Activated naive CD4-positive, alpha-beta T cell treated with Interleukin-2 at 50 U/mL for 16 hours (primary cell): ENCODE measurements around the gene NRXN3.

ENCODE experiments used
- DNase-seq: peaks from one replicate; pipeline ENCODE4 v3.0.0-alpha.2; 2020

The NRXN3 gene

GRCh38 chr14:79278286-79278797, 1108.2 kb downstream of the NRXN3 start:
- no peak for DNase-seq

- no peak for DNase-seq
Observed at GRCh38 chr14:79278798-79279644, 1108.8 kb downstream of the NRXN3 start.

DNA sequence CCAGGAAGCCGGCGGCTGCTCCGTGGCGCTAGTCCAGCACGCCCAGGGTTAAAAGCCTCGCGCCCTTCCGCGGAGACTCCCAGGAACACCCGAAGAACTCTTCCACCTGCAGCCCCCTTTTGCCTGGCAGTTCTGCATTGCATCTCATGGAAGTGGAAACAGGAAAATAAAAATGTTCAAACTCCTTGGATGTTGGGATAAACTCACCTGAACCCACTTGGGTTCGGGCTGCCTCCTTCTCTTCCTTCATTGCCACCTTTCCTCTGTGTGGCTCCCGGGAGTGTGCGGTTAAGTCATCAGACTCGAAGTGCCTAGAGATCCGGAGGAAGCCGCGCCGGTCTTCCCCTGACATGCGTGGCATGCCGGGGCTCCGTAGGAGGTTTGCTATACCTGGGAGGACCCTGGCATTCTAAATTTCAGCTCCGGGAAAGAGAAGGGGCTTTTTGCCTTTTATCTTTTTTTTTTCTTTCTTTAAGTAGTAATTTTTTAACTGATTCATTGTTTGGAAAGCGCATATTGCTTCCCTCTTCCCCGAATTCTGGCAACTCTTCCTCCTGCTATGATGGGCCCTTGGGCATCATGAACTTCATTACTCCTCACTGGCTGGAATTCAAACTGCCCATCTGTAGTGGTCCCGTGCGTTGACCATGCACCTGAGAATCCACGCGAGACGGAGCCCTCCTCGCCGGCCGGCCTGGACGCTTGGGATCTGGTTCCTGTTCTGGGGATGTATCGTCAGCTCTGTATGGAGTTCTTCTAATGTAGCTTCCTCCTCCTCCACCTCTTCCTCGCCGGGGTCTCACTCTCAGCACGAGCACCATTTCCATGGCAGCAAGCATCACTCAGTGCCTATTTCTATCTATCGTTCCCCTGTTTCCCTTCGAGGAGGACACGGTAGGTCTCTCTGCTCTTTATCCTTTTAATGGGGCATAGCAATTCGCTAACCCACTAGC, 1109.7 kb downstream of the NRXN3 start:
- no peak for DNase-seq

GRCh38 chr14:79281244-79282152, 1111.3 kb downstream of the NRXN3 start:
- DNase-seq = no peak

DNA sequence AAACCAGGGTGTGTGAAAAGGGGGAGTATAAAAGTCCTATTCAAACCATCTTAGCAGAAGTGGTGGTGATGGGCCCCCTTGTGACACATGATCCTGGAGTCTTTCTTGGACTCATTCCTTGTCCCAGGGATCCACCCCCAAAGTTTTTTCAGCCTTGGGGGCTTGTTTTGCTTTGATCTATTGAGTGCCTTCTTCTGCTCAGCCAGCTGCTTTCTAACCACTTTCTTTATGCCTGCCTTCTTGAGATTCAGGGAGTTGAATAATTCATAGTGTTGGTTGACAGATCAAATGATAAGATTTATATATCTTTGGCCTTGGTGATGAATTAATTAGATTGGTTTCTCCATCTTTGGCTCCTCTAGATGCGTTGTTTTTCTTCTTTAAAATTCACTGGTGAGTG, 1114.4 kb downstream of the NRXN3 start:
- DNase-seq = no peak

GRCh38 chr14:79285263-79285662, 1115.1 kb downstream of the NRXN3 start:
- DNase-seq = no peak

DNA sequence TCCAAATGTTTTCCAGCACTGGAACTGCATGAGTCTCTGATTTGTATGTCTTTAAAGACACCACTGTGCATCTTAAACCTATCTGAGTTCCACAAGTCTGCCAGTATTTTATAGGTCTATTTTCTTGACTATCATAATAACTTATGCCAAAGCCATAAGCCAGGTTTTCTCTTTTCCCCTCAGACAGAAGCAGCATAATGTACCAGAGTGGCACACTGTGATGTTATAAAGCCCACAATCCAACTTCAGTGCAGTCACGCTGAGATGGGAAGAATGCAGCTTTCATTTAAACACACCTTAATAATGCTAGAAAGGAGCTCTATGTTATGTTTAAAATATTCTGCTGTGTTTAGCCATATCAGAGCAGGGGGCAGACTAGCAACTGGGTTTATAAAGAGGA, 1117.8 kb downstream of the NRXN3 start:
- DNase-seq = no peak

DNA sequence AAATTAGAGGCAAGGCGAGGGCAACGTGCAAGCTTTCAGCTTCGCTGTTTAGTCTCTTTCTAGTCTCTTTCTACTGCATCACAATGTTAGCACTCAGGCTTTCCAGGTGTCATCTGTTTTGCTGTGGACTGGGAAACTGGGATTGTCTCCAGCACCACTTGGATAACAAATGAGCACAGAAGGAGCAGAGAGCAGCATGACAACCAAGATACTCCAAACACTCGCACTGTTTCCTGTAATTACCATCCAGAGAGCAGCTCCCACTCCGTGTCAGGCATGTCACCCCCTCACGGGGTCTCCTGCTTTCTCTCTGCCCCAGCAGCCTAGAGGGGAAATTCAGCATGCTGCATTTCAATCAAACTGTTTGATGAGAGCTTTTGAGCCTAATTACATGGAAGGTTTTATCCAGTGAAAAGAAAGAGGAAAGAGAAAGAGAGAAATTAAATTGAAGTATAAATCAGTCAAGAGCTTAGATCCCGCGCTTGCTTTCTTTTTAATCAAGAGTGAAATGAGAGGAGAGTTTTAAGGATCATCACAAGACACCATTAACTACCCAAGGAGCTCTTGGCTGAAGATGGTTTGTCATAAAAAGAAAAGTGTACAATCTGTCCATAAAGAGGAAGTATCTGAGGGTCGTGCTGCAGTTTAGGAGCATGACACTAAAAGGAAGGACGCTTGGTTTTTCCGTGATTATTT, 1123.5 kb downstream of the NRXN3 start:
- no peak for DNase-seq

DNA sequence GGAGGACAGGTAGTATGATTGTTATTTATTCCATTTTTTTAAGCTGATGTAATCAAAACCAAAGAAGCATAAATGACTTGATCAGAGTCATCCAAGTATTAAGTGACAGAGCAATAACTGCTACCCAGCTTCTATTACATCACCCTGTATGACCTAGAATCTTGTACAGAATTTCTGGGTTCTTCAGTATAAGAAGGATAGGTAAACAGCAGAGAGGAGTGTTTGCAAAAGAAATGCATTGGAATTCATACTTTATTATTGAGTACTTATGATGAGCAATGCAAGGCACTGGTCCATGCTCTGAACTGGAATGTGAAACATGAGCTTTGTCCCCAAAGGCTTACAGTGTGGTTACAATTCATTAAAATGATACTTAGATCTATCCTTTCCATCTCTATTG, 1124.3 kb downstream of the NRXN3 start:
- DNase-seq = no peak

DNA sequence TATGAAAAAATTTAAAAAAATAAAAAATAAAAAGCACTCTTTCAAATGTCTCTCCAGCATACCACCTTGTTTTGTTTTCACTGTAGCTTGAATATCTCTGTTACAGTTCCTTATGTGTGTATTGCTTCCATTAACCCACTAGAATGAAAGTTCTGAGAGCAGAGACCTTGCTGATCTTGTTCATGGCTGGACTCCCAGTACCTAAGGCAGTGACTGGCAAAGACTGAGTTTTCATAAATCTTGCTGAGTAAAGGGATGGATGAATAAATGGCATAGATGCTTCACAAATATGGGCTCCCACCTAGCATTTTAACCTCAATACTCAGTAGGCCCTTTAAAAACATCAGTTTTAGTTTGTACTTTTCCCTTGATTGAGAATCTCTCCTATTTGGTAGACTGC, 1125.2 kb downstream of the NRXN3 start:
- DNase-seq = no peak

DNA sequence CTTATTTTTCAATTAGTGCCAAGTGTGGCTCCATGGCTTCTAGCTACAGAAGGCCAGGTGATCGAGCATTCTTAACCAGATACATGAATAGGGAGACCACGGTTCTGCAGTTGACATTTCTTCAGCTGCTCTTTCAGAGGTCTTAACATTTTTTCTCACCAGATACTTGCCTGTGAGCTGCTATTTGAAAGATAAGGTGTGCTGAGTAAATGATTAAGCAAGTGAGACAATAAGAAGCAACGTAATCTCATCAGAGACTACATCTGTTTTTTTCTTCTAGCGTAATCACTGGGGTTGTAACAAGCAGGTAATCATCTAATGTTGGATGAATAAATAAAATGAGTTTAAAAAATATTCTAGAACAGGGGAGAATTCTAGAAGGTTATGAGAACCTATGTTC, 1128.2 kb downstream of the NRXN3 start:
- no peak for DNase-seq

DNA sequence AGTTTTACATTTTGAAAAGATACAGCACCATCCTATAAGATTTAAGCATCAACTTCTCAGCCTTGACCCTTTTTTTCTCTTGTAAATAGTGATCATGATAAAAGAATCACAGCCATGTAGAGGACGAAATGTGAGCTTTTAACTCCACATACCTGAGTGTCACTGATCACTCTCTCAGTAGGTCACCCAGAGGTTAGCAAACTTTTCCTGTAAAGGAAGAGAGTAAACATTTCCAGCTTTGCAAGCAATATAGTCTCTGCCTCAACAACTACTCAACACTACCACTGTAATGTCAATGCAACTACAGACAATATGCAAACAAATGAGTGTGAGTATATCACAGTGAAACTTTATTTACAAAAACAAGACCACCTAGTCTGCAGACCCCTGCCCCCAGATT, 1129.0 kb downstream of the NRXN3 start:
- no peak for DNase-seq

DNA sequence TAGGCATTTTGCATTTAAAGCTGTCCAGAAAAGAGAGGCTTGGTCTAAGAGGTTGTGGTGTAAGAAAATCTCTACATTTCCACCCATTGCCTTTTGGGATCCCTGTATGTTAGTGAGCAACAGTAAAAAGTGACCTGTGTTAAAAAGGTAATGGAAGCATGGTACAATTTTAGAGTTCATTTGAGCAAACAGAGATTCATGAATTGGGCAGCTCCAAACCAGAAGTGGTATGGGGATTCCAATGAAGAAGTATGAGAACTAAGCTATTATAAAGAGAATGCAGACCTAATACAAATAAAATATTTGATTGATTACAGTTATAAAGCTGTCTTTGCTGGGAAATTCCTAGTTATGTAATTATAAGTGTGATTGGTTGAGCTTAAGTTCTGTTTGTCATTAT, 1134.1 kb downstream of the NRXN3 start:
- no peak for DNase-seq

- DNase-seq = no peak
Observed at GRCh38 chr14:79306546-79306945, 1136.4 kb downstream of the NRXN3 start.

DNA sequence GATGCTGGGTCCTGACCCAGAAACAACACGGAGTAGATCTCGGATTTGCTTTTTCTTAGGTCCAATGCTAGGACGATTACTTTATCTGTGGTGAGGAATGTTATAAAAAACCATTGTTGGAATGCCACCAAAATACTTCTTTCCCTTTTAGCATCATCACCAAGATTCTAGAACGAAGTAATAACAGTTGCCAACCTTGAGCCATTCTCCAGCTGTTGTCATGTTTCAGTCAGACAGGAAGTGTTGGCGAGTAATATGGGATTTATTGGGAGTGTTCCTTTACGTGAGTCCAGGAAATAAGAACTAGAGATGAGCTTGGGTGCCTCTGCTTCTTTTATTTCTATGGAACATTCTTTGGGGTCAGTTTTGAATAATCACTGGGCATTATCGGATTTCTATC, 1148.2 kb downstream of the NRXN3 start:
- no peak for DNase-seq

GRCh38 chr14:79320561-79320960, 1150.4 kb downstream of the NRXN3 start:
- DNase-seq = no peak

DNA sequence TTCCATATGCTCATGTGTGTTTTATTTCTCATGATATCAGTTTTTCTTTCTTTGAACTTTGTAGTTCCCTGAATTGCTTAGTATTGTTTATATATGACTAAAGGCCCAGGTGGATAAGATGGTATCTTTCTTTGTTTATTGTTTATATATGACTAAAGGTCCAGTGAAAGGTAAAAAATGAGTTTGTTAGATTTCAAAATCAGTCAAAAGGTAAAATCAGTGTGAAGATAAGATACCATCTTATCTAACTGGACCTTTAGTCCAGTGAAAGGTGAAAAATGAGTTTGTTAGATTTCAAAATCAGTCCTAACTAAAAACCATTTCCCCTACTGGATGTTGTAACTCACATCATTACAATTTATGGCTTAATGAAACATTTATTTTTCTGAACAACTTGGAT, 1150.9 kb downstream of the NRXN3 start:
- no peak for DNase-seq

DNA sequence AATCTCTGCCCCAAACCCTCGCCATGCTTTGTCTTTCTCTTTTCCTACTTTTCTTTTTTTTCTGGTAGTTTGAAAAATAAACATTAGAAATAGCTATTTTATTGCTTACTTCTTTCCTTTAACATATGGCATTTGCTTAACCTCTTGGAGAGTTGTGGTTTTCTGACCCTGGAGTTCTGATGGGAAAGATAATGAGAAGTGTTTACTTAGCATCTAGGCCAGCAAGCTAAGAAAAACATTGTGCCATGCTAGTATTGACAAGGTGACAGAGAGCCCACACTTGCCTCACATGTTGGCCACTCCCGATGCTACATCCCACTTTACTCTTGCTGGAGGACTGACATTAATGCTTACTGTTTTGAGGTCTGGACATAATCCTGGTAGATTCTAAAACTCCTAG, 1154.9 kb downstream of the NRXN3 start:
- DNase-seq = no peak

- no peak for DNase-seq
Observed at GRCh38 chr14:79325557-79325956, 1155.4 kb downstream of the NRXN3 start.

DNA sequence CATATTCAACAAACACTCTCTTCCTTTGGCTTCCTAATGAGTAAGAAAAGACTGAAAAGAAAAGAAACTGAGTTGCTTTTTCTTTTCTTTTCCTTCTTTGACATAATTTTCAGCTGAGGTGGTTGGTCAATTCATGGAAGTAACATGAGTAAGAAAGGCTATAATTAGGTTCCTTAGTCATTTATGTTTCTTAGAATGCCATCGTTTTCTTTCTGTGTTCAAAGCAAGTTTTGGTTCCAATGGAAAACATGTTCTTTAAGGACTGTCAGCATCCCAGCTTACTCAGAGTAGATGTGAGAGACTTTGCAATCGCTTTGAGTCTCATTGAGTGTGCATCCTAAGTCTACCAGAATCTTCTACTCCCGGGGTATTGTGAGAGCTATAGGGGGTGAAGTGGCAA, 1158.7 kb downstream of the NRXN3 start:
- DNase-seq = no peak

DNA sequence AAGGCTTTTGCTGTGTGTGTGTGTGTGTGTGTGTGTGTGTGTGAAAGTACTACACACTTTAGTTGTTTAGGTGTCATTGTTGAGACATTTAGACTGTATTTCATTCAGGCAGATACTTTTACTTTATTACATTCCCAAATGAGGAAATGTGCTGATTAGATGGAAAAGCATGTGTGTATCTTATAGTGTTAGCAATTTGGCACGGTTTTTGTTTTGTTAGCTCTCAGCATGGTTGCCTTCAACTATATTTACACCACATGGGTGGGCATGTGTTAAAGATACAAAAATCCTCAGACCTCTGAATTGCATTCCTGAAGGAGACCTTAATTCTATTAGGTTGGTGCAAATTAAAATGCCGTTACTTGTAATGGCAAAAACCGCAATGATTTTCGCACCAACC, 1161.7 kb downstream of the NRXN3 start:
- DNase-seq = no peak
